Measurements from ENCODE around the gene LRATD1. TPM values are rescaled to one million over a fixed set of nuclear protein-coding genes. Genes with fewer than 3 reads are reported as not detected.

LRATD1 gene
- polyA plus RNA-seq, 3 donors, result not detected

- no peaks in the 10 kb centered on the region for H4K20me1 ChIP-seq (ENCODE audit: insufficient read depth, low read length)
- Mint-ChIP-seq H3K27me3 (ENCODE audit: low read depth in 3 of 3) (peaks cover 0 to 1% (median 0%) of the 10 kb centered on the region in 3 donors), H3K4me3 (no peak overlapping the region), H3K36me3 (no peaks in the 10 kb centered on the region), H3K9me3 (peaks cover 0 to 3% (median 0%) of the 10 kb centered on the region in 7 donors), H3K27ac (no peak overlapping the region), H3K4me1 (no peaks in the 10 kb centered on the region)
- TF ChIP-seq CTCF (IDR thresholded peaks at IDR 0.05), result no peak
- H3K4me1 ChIP-seq (ENCODE audit: control insufficient read depth in 1 of 2, insufficient read depth in 2 of 2, low read length in 2 of 2), result no peaks in the 10 kb centered on the region
- H3K27ac ChIP-seq (ENCODE audit: low read depth in 1 of 2, low read length in 2 of 2), result no peak overlapping the region
- H3K27me3 ChIP-seq (ENCODE audit: control insufficient read depth in 2 of 2, insufficient read depth in 2 of 2, low read length in 2 of 2), result no peaks in the 10 kb centered on the region
- H3K4me2 ChIP-seq (replicated peaks; ENCODE audit: extremely low read depth, low read length, poor library complexity, severe bottlenecking), result no peak overlapping the region
- H3K36me3 ChIP-seq (replicated peaks in 1 of 2; ENCODE audit: control insufficient read depth in 1 of 2, insufficient read depth in 2 of 2, low read length in 2 of 2), result no peaks in the 10 kb centered on the region
- no peak overlapping the region for H2AFZ ChIP-seq (ENCODE audit: insufficient read depth, low read depth, low read length, poor library complexity, severe bottlenecking)
- 86% methylated on average over 1 of the region's 6 CpGs for WGBS (ENCODE audit: insufficient coverage)
- no peak overlapping the region for H3K4me3 ChIP-seq (replicated peaks in 1 of 3; ENCODE audit: low read depth in 2 of 3, low read length in 3 of 3)
- no peaks in the 10 kb centered on the region for H3K79me2 ChIP-seq (ENCODE audit: insufficient read depth, low read length)
- H3K9ac ChIP-seq (ENCODE audit: insufficient read depth, low read length, poor library complexity, severe bottlenecking), result no peak overlapping the region
- intact Hi-C loops (cut with micrococcal nuclease), result no loop called here
- no peak for DNase-seq
- H3K9me3 ChIP-seq (replicated peaks in 1 of 2; ENCODE audit: control insufficient read depth in 1 of 2, insufficient read depth in 1 of 2, low read length in 2 of 2), result no peaks in the 10 kb centered on the region
Measured at GRCh38 chr2:14616950-14617349, 15.6 kb upstream of the LRATD1 start.

- H3K27me3 Mint-ChIP-seq (ENCODE audit: low read depth in 3 of 3), result peaks cover 0 to 2% (median 1%) of the 10 kb centered on the region in 3 donors
- no peak overlapping the region for H3K4me2 ChIP-seq (replicated peaks; ENCODE audit: extremely low read depth, low read length, poor library complexity, severe bottlenecking)
- WGBS (ENCODE audit: insufficient coverage), result 88% methylated on average over 3 of the region's 3 CpGs
- H3K9me3 Mint-ChIP-seq, result peaks cover 0 to 4% (median 0%) of the 10 kb centered on the region in 7 donors
- no peaks in the 10 kb centered on the region for H3K36me3 ChIP-seq (replicated peaks in 1 of 2; ENCODE audit: control insufficient read depth in 1 of 2, insufficient read depth in 2 of 2, low read length in 2 of 2)
- no peak overlapping the region for H2AFZ ChIP-seq (ENCODE audit: insufficient read depth, low read depth, low read length, poor library complexity, severe bottlenecking)
- no peak for DNase-seq
- no peak overlapping the region for H3K27ac Mint-ChIP-seq
- no peaks in the 10 kb centered on the region for H4K20me1 ChIP-seq (ENCODE audit: insufficient read depth, low read length)
- H3K36me3 Mint-ChIP-seq, result no peaks in the 10 kb centered on the region
- intact Hi-C loops (cut with micrococcal nuclease), result no loop called here
- no peaks in the 10 kb centered on the region for H3K4me1 Mint-ChIP-seq
- H3K79me2 ChIP-seq (ENCODE audit: insufficient read depth, low read length), result no peaks in the 10 kb centered on the region
- H3K4me1 ChIP-seq (ENCODE audit: control insufficient read depth in 1 of 2, insufficient read depth in 2 of 2, low read length in 2 of 2), result no peaks in the 10 kb centered on the region
- H3K27ac ChIP-seq (ENCODE audit: low read depth in 1 of 2, low read length in 2 of 2), result no peak overlapping the region
- H3K4me3 Mint-ChIP-seq, result no peak overlapping the region
- no peak overlapping the region for H3K4me3 ChIP-seq (replicated peaks in 1 of 3; ENCODE audit: low read depth in 2 of 3, low read length in 3 of 3)
- no peak for TF ChIP-seq CTCF (IDR thresholded peaks at IDR 0.05)
- no peaks in the 10 kb centered on the region for H3K9me3 ChIP-seq (replicated peaks in 1 of 2; ENCODE audit: control insufficient read depth in 1 of 2, insufficient read depth in 1 of 2, low read length in 2 of 2)
- no peak overlapping the region for H3K9ac ChIP-seq (ENCODE audit: insufficient read depth, low read length, poor library complexity, severe bottlenecking)
- H3K27me3 ChIP-seq (ENCODE audit: control insufficient read depth in 2 of 2, insufficient read depth in 2 of 2, low read length in 2 of 2), result no peaks in the 10 kb centered on the region
Measured at GRCh38 chr2:14619441-14619840, 13.1 kb upstream of the LRATD1 start.

Data from CD14-positive monocyte (primary cell).